ENCODE results near the gene OR51T1.

OR51T1 gene

GRCh38 chr11:4916581-4916980 lies 34.9 kb downstream of the OR51T1 start:
- H3K36me3 Mint-ChIP-seq (ENCODE audit: low read depth) = no peaks in the 10 kb centered on the region
- peaks cover 6% of the 10 kb centered on the region for H3K4me1 Mint-ChIP-seq
- no peak overlapping the region for H3K4me3 Mint-ChIP-seq
- no peak for DNase-seq
- no peak overlapping the region for H3K27ac Mint-ChIP-seq
- H3K9me3 Mint-ChIP-seq = no peaks in the 10 kb centered on the region
- no peak for TF ChIP-seq CTCF (IDR thresholded peaks at IDR 0.05)
- H3K27me3 Mint-ChIP-seq (ENCODE audit: low read depth, poor library complexity) = peaks cover 6% of the 10 kb centered on the region

GRCh38 chr11:4919250-4919649 lies 37.5 kb downstream of the OR51T1 start, which contains the start of gene OR51G2:
TSS of gene OR51G2 (minus strand) at chr11:4919350. CDS start at chr11:4915663, 3,687 bp downstream.
- Mint-ChIP-seq H3K4me1 (peaks cover 6% of the 10 kb centered on the region), H3K27me3 (ENCODE audit: low read depth, poor library complexity) (peaks cover 9% of the 10 kb centered on the region), H3K27ac (no peak within 1 kb of the TSS), H3K4me3 (no peak within 1 kb of the TSS), H3K9me3 (no peaks in the 10 kb centered on the region), H3K36me3 (ENCODE audit: low read depth) (no peaks in the 10 kb centered on the region)
- TF ChIP-seq CTCF (IDR thresholded peaks at IDR 0.05) = no peak
- no peak for DNase-seq

- Mint-ChIP-seq H3K27ac (no peak overlapping the region), H3K4me3 (no peak overlapping the region), H3K27me3 (ENCODE audit: low read depth, poor library complexity) (peaks cover 6% of the 10 kb centered on the region), H3K4me1 (no peaks in the 10 kb centered on the region), H3K36me3 (ENCODE audit: low read depth) (no peaks in the 10 kb centered on the region), H3K9me3 (no peaks in the 10 kb centered on the region)
- TF ChIP-seq CTCF (IDR thresholded peaks at IDR 0.05) = no peak
- DNase-seq = no peak
These were observed 40.1 kb downstream of the OR51T1 start for GRCh38 chr11:4921796-4922195.

GRCh38 chr11:4922304-4922703 lies 40.6 kb downstream of the OR51T1 start:
- no peak overlapping the region for H3K4me3 Mint-ChIP-seq

GRCh38 chr11:4924239-4924638 lies 42.5 kb downstream of the OR51T1 start, which contains the start of gene OR51G1:
TSS of gene OR51G1 (minus strand) at chr11:4924339. CDS start at chr11:4924339, 0 bp downstream.
- Mint-ChIP-seq H3K27ac (no peak within 1 kb of the TSS), H3K4me3 (no peak within 1 kb of the TSS), H3K36me3 (ENCODE audit: low read depth) (no peaks in the 10 kb centered on the region), H3K9me3 (no peaks in the 10 kb centered on the region), H3K27me3 (ENCODE audit: low read depth, poor library complexity) (peaks cover 6% of the 10 kb centered on the region), H3K4me1 (no peaks in the 10 kb centered on the region)
- DNase-seq = no peak
- TF ChIP-seq CTCF (IDR thresholded peaks at IDR 0.05) = no peak

More at GRCh38 chr11:4922304-4922703, 40.6 kb downstream of the OR51T1 start:
- Mint-ChIP-seq H3K36me3 (ENCODE audit: low read depth) (no peaks in the 10 kb centered on the region), H3K27ac (no peak overlapping the region), H3K4me1 (no peaks in the 10 kb centered on the region), H3K9me3 (no peaks in the 10 kb centered on the region), H3K27me3 (ENCODE audit: low read depth, poor library complexity) (peaks cover 6% of the 10 kb centered on the region)
- DNase-seq = no peak
- TF ChIP-seq CTCF (IDR thresholded peaks at IDR 0.05) = no peak

GRCh38 chr11:4926608-4927007 lies 44.9 kb downstream of the OR51T1 start:
- no peak for DNase-seq
- H3K36me3 Mint-ChIP-seq (ENCODE audit: low read depth) = no peaks in the 10 kb centered on the region
- H3K4me1 Mint-ChIP-seq = no peaks in the 10 kb centered on the region
- no peak overlapping the region for H3K4me3 Mint-ChIP-seq
- H3K27ac Mint-ChIP-seq = no peak overlapping the region
- peaks cover 7% of the 10 kb centered on the region for H3K27me3 Mint-ChIP-seq (ENCODE audit: low read depth, poor library complexity)
- no peaks in the 10 kb centered on the region for H3K9me3 Mint-ChIP-seq
- TF ChIP-seq CTCF (IDR thresholded peaks at IDR 0.05) = no peak
